GM19035 (cell line): ENCODE results near the gene KIF6.

Experiments
- ATAC-seq: cut with Tn5 transposase; IDR thresholded peaks from one replicate; pipeline ENCODE4 v1.9.1; 2021; ENCODE audit not compliant: unreplicated experiment

KIF6 gene, protein sequence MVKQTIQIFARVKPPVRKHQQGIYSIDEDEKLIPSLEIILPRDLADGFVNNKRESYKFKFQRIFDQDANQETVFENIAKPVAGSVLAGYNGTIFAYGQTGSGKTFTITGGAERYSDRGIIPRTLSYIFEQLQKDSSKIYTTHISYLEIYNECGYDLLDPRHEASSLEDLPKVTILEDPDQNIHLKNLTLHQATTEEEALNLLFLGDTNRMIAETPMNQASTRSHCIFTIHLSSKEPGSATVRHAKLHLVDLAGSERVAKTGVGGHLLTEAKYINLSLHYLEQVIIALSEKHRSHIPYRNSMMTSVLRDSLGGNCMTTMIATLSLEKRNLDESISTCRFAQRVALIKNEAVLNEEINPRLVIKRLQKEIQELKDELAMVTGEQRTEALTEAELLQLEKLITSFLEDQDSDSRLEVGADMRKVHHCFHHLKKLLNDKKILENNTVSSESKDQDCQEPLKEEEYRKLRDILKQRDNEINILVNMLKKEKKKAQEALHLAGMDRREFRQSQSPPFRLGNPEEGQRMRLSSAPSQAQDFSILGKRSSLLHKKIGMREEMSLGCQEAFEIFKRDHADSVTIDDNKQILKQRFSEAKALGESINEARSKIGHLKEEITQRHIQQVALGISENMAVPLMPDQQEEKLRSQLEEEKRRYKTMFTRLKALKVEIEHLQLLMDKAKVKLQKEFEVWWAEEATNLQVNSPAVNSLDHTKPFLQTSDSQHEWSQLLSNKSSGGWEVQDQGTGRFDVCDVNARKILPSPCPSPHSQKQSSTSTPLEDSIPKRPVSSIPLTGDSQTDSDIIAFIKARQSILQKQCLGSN

DNA sequence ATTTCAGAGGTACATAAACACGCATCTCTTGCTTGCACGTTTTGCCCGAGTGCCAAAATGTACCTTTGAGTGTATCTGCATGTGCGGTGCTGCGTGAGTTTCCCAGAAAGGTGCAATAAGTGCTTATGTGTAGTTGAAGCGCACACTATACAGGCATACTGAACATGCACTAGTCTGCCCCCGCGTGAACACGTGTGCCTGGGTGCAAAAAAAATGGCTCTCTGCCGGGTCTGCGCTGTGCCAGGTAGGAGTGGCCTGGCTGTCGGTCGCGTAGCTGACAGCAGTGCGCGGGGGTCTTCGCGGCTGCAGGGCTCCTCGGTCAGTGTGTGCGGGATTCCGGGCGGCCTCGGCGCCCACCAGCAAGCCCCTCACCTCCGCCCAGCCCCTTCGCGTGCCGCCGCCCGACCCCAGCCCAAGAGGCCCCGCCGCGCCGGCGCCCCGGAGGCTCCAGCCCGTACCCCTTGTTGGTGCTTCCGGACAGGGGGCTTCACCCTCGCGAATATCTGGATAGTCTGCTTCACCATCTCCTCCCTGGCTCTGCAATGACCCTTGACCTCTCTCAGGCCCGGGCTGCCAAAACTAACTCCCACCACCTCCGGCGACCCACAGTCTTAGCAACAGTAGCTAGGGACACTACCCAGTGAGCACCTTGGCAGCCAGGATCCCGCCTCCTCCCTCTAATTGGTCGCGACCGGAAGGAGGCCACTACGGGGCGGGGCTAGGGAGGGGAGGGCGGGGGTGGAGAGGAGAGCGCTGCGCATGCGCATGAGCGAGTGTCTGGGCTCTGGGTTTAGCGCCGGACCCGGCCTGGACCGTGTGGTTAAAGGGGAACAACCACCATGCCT is at the start of gene KIF6:
TSS of gene KIF6 (minus strand) at position 622 of the 845 bp plus-strand sequence. CDS start at position 524, 98 bp downstream.
- peak; percentile 99 for ATAC-seq

- no peak for ATAC-seq
These were observed 48.6 kb upstream of the KIF6 start for GRCh38 chr6:39773782-39774181.

DNA sequence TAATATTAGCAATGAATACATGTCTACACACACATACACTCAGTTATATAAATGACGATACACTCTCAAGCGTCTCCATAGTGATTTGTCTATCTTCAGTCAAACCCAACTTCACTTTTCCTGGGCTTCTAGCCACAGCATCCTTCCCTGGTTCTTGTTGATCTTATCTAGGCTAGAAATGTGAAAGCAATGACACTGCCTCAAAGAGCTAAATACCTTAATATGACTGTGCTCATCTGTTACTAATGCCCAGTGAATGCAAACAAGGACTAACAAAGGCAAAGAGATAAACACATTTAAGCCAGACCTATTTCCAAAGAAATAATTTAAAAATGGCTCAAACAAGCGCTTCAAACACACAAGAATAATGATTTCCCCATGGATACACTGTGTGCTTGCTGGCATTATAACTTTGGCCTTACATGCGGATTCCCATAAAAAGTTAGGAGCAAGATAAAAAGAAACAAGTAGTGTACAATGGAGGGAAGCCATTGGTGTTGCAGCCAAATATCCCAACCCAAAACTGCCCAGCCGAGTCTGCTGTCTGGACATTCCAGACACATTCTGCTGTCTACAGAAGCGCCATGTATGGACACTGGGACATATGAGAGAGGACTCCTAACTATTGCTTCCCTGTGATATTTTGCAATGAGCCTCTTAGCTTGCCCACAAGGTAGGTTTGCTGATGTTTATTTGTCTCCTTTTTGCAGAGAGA is 47.5 kb upstream of the KIF6 start:
- ATAC-seq, result no peak

GRCh38 chr6:39770446-39770845 is 45.2 kb upstream of the KIF6 start:
- no peak for ATAC-seq

DNA sequence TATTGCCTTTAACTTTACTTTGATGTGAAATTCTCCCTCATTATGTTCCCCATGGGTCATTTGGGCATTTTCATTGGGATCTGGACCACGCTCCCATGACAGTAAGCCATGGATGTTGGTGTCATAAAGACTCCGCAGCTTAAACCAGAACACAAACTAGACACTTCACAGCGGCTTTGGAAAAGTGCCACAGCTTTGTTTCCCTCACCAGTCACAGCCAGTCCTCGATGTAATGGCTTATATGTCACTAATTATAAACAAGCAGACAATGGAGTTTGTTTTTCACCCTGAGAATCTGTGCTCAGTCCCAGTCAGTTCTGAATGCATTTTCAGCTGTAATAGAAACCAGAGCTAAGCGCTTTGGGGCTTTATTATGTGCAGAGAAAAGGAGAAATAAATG is 43.8 kb upstream of the KIF6 start:
- no peak for ATAC-seq

- no peak for ATAC-seq
These were observed 40.4 kb upstream of the KIF6 start for GRCh38 chr6:39765508-39766065.

- ATAC-seq, result no peak
These were observed 35.2 kb upstream of the KIF6 start for GRCh38 chr6:39760226-39760952.

DNA sequence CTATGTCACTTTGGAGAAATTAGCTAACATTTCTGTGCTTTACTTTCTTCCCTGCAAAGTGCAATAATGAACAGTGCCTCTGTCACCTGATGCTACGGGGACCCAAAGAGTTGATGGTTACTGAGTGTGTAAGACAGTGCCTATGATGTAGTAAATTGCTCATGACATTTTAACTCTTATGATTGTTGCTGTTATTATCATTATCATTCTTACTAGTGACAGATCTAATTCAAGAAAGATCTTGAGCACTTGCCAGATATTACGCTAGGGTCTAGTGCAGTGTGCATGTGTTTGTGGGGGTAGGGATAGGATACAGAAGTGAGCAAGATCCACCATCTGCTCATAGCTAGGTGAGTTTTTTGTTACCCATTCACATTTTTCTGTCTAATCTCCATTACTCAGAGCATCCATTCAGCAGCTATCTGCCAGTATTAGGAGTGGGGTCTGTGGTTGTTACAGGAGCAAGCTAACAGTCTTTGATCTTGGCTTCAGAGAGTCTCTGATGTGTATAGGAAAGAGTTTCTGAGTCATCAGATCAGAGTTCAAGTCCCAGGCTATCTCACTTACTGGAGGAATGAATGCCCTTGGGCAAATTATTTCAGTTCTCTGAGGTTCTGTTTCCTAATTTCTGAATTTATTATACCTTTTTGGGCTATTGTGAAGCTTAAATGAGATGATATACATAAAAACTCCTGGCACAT is 33.8 kb upstream of the KIF6 start:
- ATAC-seq, result no peak

DNA sequence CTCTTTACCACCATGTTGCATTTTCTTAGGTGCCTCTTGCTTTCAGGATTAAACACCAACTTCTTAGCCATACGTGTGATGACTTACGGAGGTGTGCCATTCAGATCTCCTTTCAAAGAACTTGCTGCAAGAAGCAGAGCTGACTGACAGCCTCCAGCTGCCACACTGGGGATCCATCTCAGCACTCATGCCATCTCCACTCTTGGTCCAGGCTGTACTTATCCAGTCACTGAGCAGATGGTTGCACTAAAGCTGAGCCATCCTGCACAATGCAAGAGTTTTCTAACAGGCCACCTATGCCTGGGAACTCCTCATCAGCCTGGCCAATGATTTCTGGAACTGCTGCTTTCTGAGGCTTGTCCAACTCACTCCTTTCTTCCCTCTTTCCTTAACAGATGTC is 31.4 kb upstream of the KIF6 start:
- ATAC-seq, result no peak

GRCh38 chr6:39755231-39755630 is 30.0 kb upstream of the KIF6 start:
- no peak for ATAC-seq

DNA sequence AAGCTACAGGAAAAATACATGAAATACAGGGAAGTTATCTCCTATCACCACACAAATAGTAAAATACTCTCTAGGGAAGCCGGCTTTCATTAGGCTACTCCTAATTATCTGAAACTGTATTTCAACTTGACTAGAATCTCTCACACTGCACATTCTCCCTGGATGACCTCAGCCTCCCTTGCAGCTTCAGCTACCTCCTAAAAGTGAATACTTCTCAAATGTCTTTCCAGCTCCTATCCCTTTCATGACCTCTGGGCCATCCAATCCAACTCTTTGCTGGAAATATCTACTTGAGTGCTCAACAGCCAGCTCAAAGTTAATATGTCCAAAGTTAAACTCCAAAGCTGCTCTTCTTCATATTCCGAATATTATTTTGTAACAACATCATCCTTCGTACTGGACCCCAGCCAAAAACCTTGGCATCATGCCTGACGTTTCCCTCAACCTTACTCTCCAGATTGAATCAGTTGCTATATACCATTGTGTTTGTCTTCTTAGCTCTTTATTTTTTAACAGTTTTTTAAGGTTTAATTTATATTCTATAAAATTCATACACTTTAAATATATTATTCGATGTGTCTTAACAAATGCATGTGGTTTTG is 29.4 kb upstream of the KIF6 start:
- no peak for ATAC-seq

- no peak for ATAC-seq
These were observed 28.5 kb upstream of the KIF6 start for GRCh38 chr6:39753725-39754045.

DNA sequence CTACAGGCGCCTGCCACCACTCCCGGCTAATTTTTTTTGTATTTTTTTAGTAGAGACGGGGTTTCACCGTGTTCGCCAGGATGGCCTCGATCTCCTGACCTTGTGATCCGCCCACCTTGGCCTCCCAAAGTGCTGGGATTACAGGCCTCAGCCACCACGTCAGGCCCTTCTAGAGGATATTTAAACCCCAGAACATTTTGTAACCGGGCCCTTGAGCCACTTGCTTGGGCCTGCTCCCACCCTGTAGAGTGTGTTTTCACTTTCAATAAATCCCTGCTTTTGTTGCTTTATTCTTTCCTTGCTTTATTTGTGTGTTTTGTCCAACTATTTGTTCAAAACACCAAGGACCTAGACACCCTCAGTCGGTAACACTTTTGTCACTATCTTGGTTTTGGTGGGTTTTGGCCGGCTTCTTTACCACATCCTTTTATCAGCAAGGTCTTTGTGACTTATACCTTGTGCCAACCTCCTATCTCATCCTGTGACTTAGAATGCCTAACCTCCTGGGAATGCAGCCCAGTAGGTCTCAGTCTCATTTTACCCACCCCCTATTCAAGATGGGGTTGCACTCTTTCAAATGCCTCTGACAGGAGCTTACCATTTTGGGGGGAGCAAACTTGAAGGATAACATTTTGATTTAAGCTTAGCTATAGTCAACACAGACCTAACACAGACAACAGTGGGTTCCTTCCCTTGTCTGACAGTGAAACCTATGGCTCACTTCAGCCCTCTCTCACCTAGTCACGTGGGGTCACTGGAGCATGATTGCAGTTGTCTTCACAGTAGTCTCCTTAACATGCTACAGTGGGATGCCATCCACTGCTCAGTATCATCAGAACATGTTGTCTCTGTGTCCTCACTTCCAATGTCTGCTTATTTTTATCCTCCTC is 27.9 kb upstream of the KIF6 start:
- ATAC-seq, result no peak

DNA sequence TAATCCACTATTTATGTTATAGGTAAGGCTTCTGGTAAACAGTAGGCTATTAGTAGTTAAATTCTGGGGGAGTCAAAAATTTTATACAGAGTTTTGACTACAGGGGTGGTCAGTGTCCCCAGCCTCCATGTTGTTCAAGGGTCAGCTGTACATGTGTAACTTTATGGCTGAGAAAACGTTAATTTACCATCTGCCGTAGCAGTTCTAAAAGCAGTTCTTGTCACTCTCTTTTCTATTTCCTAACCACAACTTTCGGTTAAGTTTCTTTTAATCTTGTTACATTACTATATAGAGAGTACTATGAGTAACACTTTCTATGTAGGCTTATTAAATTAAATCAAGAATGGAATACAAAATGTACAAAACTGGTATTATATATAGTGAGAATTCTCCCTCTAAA is 21.6 kb upstream of the KIF6 start:
- ATAC-seq, result no peak

DNA sequence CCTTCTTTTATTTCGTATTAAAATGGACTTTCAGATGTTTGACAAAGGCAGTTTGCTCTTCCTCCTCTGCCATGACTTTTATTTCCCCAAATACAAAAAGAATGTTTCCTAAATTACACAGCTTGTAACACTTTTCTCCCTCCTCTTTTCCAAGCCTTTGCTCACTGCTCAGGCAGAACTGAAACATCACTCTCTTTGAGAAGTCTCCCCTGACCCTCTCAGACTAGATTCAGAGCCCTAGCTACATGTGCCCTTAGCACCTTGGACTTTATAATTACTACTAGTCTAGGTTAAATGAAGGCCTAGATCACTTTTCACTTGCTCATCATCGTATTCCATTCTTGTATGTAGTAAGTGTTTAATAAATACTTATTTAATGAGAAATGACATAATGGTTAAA is 8.5 kb upstream of the KIF6 start:
- no peak for ATAC-seq

DNA sequence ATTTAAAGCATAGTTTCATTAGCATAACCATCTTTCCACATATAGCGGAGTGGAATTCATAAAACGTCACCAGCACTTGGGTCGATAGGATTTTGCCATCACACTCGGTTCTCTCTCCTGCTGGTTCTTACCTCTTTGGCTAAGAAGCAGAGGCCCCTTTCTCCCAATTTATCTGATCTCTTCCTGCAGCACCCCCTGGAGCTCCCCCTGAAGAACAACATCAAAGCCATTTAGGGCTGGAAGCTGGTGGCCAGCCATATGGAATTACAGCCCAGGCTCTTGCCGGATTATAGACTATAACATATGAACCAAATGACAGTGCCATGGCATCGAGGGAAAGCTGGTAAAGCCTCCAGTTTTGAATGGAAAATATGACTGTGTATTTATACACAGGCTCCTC is 6.4 kb upstream of the KIF6 start:
- no peak for ATAC-seq

- no peak for ATAC-seq
These were observed 4.7 kb upstream of the KIF6 start for GRCh38 chr6:39729945-39730344.

DNA sequence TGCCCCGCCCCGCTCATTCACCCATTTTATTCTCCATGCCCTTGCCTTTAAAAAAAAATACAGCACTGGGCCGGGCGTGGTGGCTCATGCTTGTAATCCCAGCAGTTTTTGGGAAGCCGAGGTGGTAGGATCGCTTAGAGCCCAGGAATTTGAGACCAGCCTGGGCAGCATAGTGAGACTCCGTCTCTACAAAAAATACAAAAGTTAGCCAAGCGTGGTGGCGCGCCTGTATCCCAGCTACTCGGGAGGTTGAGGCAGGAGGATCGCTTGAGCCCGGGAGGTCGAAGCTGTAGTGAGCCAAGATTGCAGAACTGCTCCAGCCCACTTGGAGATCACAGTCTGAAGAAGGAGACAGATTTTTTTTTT is 407 bp upstream of the KIF6 start:
- ATAC-seq, result no peak
